ENCODE data around the gene TRIM26. TPM values are rescaled to one million over a fixed set of nuclear protein-coding genes. Genes with fewer than 3 reads are reported as not detected.

Gene TRIM26
- total and polyA plus RNA-seq, 2 of the 13 experiments (the other 11 are each of a cell fraction or from before 2014, with no cell fraction given) = 27.1 to 38.7 TPM

DNA sequence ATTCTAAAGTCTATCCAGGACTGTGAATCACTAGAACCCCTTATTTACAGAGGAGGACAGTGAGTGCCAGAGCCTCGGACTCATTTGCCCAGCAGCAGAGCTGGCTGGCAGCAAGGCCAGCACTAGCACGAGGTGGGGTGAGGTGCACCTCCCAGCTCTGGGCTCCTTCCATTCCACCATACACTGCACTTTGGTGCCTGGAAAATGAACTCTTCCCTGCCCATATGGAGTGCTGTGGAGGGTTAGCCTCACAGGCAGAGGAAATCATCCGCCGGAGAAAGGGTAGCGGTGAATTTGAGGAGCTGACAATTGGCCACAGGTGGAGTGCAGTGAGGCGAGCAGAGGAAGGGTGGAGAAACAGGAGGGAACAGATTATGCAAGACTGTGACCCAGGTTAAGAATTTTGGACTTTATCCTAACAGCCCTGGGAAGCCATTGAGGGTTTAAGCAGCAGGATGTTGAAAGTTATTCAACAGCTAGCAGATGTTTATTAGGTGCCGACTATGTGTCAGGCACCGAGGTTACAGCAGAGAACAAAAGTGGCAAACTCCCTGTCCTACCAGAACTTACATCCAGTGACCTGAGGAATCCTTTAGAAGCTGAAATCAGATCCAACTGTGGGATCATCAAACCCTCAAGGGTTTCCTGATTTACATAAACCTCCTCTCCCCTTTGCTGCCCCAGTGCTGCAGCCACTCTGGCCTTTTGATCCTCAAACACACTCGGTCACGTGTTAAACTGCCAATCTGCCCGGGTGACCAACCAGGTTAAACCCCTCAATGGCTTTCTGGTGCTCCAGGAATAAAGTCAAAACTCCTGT is 6.2 kb downstream of the TRIM26 start (continued):
- TF ChIP-seq ZSCAN20 (CRISPR knock-in tag; IDR thresholded peaks at IDR 0.05; ENCODE audit: borderline replicate concordance) (no peak), ELK4 (CRISPR knock-in tag; IDR thresholded peaks at IDR 0.05; ENCODE audit: borderline replicate concordance) (no peak), ZNF292 (CRISPR knock-in tag; IDR thresholded peaks at IDR 0.05; ENCODE audit: borderline replicate concordance, low read depth) (peak; percentile 96), CHD4 (IDR thresholded peaks at IDR 0.05; ENCODE audit: borderline replicate concordance, low read length) (no peak; the same call in 1 of the 2 replicates), ZNF446 (CRISPR knock-in tag; IDR thresholded peaks at IDR 0.05) (0 out of 2 replicates have a peak, but pooled peaks have one; percentile 50), ZNF672 (CRISPR knock-in tag; IDR thresholded peaks at IDR 0.05) (no peak), SATB2 (CRISPR knock-in tag; IDR thresholded peaks at IDR 0.05) (peak; percentile 91), ZNF83 (CRISPR knock-in tag; IDR thresholded peaks at IDR 0.05; ENCODE audit: borderline replicate concordance) (no peak), ISX (CRISPR knock-in tag; conservative IDR thresholded peaks at IDR 0.05) (no peak), RBFOX2 (IDR thresholded peaks at IDR 0.05; ENCODE audit: low read depth, low read length) (peak; percentile 61; the same call in 1 of the 2 replicates), CEBPZ (IDR thresholded peaks at IDR 0.05; ENCODE audit: low read length) (no peak), NCOA2 (CRISPR knock-in tag; IDR thresholded peaks at IDR 0.05) (peak; percentile 81), CEBPB (IDR thresholded peaks at IDR 0.05; ENCODE audit: borderline replicate concordance, low read depth, low read length) (peak; percentile 95), TOPORS (CRISPR knock-in tag; IDR thresholded peaks at IDR 0.05) (peak; percentile 70; the same call in 1 of the 2 replicates)
- TF ChIP-seq, protein P1, sequence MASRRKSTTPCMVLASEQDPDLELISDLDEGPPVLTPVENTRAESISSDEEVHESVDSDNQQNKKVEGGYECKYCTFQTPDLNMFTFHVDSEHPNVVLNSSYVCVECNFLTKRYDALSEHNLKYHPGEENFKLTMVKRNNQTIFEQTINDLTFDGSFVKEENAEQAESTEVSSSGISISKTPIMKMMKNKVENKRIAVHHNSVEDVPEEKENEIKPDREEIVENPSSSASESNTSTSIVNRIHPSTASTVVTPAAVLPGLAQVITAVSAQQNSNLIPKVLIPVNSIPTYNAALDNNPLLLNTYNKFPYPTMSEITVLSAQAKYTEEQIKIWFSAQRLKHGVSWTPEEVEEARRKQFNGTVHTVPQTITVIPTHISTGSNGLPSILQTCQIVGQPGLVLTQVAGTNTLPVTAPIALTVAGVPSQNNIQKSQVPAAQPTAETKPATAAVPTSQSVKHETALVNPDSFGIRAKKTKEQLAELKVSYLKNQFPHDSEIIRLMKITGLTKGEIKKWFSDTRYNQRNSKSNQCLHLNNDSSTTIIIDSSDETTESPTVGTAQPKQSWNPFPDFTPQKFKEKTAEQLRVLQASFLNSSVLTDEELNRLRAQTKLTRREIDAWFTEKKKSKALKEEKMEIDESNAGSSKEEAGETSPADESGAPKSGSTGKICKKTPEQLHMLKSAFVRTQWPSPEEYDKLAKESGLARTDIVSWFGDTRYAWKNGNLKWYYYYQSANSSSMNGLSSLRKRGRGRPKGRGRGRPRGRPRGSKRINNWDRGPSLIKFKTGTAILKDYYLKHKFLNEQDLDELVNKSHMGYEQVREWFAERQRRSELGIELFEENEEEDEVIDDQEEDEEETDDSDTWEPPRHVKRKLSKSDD (CRISPR knock-in tag; IDR thresholded peaks at IDR 0.05; ENCODE audit: low read depth) = no peak
- TF ChIP-seq, protein P2, sequence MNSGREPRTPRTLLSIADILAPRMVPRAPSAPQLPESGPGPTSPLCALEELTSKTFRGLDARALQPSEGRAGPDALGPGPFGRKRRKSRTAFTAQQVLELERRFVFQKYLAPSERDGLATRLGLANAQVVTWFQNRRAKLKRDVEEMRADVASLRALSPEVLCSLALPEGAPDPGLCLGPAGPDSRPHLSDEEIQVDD (CRISPR knock-in tag; IDR thresholded peaks at IDR 0.05; ENCODE audit: borderline replicate concordance) = no peak; the same call in 1 of the 2 replicates
- TF ChIP-seq, protein P3, sequence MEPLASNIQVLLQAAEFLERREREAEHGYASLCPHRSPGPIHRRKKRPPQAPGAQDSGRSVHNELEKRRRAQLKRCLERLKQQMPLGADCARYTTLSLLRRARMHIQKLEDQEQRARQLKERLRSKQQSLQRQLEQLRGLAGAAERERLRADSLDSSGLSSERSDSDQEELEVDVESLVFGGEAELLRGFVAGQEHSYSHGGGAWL (CRISPR knock-in tag; IDR thresholded peaks at IDR 0.05) = peak; percentile 69; the same call in 1 of the 2 replicates
- TF ChIP-seq, protein P4, sequence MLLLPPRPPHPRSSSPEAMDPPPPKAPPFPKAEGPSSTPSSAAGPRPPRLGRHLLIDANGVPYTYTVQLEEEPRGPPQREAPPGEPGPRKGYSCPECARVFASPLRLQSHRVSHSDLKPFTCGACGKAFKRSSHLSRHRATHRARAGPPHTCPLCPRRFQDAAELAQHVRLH (CRISPR knock-in tag; IDR thresholded peaks at IDR 0.05; ENCODE audit: borderline replicate concordance, low read depth) = peak; percentile 91
